Activated CD8-positive, alpha-beta memory T cell treated with anti-CD3 and anti-CD28 coated beads for 24 hours (primary cell): ENCODE results near the gene RAMP1.
"Not testable (repeated sequence)": the region's sequence is repeated elsewhere in the genome, so short reads cannot be mapped to it uniquely, and the experiment has no call there.

ENCODE experiments used
- DNase-seq: peaks from one replicate; pipeline ENCODE4 v3.0.0-alpha.2; 2020

The RAMP1 gene

DNA sequence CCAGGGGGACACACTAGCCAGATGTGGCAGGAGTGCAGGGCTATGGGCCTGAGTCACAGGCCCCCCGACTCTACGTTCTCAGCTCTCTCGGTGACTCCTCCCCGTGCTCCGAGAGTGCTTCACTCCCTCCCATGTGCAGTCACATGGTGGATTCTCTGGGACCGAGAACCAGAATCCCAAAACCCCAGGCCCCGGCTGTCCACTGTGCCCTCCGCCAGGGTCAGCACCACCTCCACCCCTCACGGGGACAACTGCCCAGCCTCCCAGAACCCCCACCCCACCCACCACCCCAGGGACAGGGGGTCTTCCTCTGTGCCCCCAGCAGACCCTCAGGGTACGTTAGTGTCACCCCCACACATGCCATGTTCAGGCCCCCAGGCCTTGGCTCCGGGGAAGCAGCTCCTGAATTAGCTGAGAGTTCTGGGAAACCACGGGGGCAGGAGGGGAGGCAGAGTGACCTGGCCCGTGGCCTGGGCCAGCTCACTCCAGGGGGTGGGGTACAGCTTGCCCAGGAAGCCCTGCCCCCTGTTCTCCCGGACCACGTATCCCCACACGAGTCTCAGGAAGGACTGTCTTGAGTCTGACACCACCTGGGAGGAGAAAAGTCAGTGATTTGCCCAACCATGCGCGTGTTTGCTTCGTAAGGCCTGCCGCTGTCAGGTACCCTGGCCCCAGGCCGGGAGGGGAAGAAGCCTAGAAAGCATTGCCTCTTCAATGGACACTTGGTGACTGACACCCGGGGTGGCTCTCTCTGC lies 4.4 kb downstream of the RAMP1 start:
- no peak for DNase-seq

- no peak for DNase-seq
These were observed 5.1 kb downstream of the RAMP1 start for GRCh38 chr2:237864444-237864931.

DNA sequence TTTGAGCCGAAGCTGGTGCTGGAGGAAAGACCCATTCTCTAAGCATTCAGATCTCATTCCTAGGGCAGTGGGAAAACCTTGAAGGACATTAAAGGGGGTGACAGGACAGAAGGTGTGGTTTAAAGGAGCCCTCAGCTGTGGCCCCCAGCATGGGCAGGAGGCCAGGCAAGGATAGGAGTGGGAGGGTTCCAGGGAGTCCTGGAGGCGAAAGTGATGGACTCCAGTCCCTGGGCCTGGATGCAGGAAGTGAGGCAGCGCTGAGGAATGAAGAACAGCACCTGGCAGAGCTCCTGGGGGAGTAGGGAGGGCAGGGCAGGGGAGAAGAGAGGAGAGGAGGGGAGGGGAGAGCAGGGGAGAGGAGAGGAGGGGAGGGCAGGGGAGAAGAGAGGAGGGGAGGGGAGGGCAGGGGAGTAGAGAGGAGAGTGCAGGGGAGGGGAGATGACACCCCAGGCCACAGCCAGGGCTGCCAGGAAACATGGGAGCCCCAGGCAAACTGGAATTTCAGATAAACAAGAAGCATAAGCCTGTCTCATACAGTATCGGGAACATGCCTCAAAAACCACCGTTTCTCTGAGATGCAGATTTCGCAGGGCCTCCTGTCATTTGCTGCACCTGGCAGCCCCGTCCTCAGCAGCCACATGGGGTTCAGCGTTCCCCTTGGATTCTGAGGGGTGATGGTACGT lies 5.7 kb downstream of the RAMP1 start:
- no peak for DNase-seq

DNA sequence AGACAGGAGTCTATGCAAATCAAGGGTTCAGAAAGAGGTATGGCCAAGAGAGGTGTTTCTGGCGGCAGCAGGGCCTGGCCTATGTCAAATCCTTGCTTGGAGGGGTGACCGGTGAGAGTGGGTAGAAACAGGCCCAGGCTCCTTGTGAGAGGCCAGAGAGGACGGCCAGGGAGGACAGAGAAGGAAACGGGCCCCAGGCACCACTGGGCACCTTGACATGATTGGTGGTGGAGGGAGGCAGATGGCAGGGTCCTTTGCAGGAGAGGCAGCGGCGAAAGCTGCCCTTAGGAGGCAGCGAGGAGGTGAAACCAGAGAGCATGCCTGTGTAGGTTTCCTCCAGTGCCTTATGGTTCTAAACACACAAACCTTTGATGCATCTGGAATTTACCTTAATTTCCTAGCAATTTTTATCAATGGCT lies 6.2 kb downstream of the RAMP1 start:
- no peak for DNase-seq

GRCh38 chr2:237866101-237866621 lies 6.7 kb downstream of the RAMP1 start:
- no peak for DNase-seq

- DNase-seq = no peak
These were observed 8.0 kb downstream of the RAMP1 start for GRCh38 chr2:237867465-237867864.

GRCh38 chr2:237868074-237868473 lies 8.7 kb downstream of the RAMP1 start:
- DNase-seq = not testable (repeated sequence)

DNA sequence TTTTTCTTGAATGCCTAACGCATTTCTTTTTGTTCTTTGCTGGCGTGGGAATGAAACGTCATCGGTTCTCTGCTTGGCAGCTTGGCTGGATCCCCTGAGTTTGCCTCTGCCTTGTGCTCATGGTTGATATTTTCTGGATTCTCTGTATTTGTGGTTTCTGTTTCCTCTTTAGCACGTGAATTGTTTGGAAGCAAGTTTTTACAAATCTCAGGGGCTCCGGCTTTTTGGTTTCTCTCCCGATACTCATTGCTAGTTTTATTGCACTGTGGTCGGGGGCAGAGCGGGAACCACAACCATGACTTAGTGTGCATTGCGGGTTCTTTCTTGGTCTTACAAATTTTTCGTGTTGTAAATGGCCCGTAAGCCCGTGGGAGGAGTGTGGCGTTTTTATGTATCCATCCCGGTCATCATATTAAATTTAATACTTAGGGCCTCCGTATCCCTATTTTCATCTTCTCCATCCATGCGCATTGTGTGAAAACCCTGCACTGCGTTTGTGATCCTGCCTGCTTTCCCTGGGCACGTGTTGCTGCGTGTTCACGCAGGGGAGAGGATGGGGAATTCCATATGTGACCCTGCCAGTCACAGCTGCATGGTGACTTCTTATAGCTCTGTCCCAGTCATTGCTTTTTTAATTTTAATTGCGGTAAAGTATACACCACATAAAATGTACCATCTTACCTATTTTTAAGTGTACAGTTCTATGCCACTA lies 9.4 kb downstream of the RAMP1 start:
- no peak for DNase-seq

DNA sequence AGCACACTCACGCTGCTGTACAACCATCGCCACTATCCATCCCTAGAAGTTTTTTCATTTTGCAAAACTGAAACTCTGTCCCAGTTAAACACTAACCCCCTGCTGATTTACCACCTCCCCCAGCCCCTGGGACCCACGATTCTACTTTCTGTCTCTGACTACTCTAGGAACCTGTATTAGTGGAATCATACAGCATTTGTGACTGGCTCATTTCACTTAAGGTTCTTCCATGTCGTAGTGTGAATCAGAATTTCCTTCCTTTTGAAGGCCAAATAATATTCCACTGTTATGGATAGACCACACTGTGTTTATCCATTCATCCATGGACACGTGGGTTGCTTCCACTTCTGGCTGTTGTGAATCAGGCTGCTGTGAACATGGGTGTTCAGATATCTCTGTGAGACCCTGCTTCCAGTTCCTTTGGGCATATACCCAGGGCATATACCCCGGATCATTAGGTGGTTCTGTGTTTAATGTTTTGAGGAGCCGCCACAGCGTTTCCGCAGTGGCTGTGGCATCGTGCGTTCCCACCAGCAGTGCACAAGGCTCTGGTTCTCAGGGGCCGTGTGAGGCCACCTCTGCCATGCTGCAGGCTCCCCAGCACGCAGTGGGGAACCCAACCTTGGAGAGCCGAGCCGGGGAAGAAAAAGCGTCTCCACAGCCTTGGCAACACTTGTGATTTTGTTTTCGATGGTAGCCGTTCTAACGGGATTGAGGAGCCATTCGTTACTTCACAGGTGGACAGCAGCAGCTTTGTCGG lies 10.1 kb downstream of the RAMP1 start:
- no peak for DNase-seq

DNA sequence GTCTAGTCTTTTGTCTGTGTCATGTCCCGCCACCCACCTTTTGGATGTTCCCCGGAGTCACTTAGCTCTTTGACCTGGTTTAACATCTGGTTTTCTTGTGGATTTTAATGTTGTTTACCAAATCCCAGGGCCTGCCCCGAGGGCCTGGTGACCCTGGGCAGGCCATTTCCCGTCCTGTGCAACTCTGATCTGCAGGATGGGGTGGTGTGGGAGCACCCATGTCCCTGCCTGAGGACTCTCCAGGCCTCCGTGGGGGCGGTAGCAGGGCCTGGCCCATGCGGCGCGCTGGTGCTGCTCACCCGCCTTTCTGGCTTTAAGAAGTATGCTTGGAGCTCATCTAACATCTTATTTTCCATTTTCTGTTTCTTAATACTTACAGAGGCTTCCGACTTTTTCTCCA lies 10.7 kb downstream of the RAMP1 start:
- DNase-seq = no peak

GRCh38 chr2:237870754-237871651 lies 11.6 kb downstream of the RAMP1 start:
- peak; percentile 49 for DNase-seq

DNA sequence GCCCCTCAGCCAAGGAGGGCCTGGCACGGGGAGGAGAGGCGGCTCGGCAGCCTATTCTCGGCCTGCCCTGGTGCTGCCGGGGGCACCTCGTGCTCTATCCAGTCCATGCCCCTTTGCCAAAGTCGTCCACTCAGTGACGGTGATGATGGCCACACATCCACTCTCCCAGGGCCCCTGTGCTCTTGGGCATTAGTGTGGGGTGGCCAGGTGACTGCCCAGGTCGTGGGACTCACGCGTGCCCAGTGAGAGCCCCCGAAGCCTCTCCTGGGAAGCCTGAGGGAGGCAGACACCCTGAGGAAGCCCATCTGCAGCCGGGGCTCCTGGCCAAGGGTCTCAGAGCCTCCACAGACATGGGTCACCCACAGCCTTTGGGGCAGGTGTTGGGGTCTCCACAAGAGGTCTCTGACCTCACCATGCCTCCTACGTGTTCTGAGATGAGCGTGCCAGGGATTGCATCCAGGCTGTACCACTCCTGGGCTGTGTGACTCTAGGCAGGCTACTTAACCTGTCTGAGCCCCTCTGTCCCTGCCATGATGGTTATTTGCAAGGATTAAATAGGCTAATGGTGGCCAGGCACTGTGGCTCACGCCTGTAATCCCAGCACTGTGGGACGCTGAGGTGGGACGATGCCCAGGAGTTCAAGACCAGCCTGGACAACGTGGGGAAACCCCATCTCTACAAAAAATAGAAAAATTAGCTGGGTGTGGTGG lies 12.9 kb downstream of the RAMP1 start:
- no peak for DNase-seq

- DNase-seq = no peak
These were observed 14.0 kb downstream of the RAMP1 start for GRCh38 chr2:237873421-237873831.

DNA sequence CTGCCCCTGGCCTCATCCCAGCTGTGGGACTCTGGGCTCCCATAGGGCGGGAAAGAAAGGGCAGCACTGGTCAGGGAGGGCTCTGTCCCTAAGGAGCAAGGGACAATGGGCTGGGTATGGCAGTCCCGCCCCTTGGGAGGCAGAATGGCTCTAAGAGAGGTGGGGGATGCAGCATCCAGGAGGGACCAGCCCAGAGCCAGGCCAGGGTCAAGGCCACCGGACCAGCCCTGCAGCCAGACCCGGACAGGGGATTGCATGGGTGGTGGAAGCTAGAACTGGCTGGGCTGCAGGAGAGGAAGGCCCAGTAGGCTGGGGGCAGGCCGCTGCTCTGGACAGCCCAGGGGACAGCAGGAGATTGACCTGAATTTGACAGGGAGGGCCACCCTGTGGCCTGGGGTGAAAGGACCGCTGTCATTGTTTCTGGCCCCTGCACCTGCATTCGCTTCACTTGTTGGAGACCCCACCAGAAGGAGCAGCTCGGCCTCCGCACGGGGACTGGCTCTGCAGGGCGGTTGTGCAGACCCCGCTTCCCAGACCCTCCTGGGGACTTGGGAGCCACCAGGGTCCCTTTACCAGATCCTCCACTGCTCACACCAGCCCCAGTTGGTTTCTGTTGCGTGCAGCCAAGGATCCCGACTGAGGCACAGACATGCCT lies 14.6 kb downstream of the RAMP1 start:
- DNase-seq = no peak

- DNase-seq = no peak
These were observed 15.2 kb downstream of the RAMP1 start for GRCh38 chr2:237874585-237875161.

- no peak for DNase-seq
These were observed 16.0 kb downstream of the RAMP1 start for GRCh38 chr2:237875256-237876060.

DNA sequence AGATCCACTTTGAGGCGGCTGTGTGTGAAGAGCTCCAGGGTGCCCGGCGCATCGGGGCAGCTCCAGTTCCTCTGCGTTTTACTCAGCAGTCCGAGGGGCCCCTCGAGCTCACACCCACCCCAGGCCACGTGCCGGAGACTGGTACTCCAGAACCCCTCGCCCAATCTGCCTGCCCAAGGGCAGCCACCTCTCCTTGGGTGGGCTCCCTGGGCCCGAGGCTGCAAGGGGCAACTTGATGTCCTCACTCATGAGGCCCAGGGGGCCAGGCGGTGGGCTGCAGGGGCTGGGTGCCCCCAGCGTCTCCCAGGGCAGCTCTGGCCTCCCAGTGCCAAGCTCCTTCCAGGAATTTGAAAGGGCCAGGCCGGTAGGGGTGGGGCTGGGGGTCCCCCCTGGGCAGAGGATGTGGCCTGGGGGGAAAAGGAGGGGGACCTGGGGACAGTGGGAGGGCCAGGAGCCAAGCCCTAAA lies 16.7 kb downstream of the RAMP1 start:
- no peak for DNase-seq

- DNase-seq = no peak
These were observed 17.1 kb downstream of the RAMP1 start for GRCh38 chr2:237876532-237876931.

DNA sequence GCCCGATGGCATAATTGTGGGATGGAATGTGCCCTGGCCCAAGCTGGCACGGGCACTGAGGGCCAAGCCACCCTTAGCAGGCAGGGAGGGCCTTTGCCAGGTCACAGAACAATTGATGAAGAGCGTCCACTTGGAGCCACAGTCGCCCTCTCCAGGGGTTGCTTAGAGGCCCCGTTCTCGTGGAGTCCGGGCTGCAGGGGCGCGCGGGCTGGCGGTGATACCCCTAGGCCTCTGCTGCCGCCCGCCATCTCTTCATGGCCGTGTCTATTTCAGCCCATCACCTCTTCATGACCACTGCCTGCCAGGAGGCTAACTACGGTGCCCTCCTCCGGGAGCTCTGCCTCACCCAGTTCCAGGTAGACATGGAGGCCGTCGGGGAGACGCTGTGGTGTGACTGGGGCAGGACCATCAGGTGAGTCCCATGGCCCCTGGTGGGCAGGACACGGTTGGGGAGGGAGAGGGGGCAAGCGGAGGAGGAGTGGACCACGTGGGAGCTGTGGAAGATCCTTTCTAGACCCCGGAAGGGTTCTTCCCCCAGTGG lies 17.6 kb downstream of the RAMP1 start:
- no peak for DNase-seq
